ENCODE data around the gene VARS2. TPM values are rescaled to one million over a fixed set of nuclear protein-coding genes. Genes with fewer than 3 reads are reported as not detected.
"Not testable (repeated sequence)": the region's sequence is repeated elsewhere in the genome, so short reads cannot be mapped to it uniquely, and the experiment has no call there.

The VARS2 gene
- polyA plus RNA-seq, 1 of the 3 experiments (the other 2 are of a cell fraction), result 31.2 TPM

- H3K4me2 ChIP-seq; H3K27ac ChIP-seq (ENCODE audit: low read depth in 2 of 2, low read length in 1 of 2); H4K20me1 ChIP-seq (ENCODE audit: insufficient read depth); DNase-seq; H3K9ac ChIP-seq; H2AFZ ChIP-seq (ENCODE audit: low read depth); H3K9me3 ChIP-seq; H3K36me3 ChIP-seq (replicated peaks in 1 of 2; ENCODE audit: control insufficient read depth in 1 of 2, insufficient read depth in 2 of 2, low read length in 1 of 2); H3K79me2 ChIP-seq (ENCODE audit: insufficient read depth); H3K27me3 ChIP-seq (ENCODE audit: insufficient read depth); H3K9me2 ChIP-seq; H3K4me3 ChIP-seq (ENCODE audit: low read depth in 2 of 2, low read length in 1 of 2); POLR2A ChIA-PET; H3F3A ChIP-seq (replicated peaks; ENCODE audit: insufficient read depth): not testable (repeated sequence)
- 85% methylated on average over 3 of the region's 3 CpGs for WGBS (ENCODE audit: low lambda C conversion rate)
- CTCF ChIA-PET, result interaction anchor here (0.7 to 1.2 kb wide), 3 partner anchors 12 to 143 kb away, joined by 3 to 5 read pairs (median 3); no protein-coding TSS in a partner anchor
- H3K4me1 ChIP-seq (ENCODE audit: control insufficient read depth in 1 of 2, insufficient read depth in 2 of 2, low read depth in 1 of 2, low read length in 1 of 2), result peaks cover 4 to 17% of the 10 kb centered on the region in 2 experiments; a peak in 2 of 4 replicates
These were observed 40.2 kb upstream of the VARS2 start for GRCh38 chr6:30873795-30874194.

- Histone ChIP-seq H3F3A (replicated peaks; ENCODE audit: insufficient read depth) (peaks cover 8% of the 10 kb centered on the region), H3K79me2 (ENCODE audit: insufficient read depth) (no peaks in the 10 kb centered on the region), H3K36me3 (replicated peaks in 1 of 2; ENCODE audit: control insufficient read depth in 1 of 2, insufficient read depth in 2 of 2, low read length in 1 of 2) (no peaks in the 10 kb centered on the region), H3K4me2 (no peak overlapping the region), H2AFZ (ENCODE audit: low read depth) (peak overlapping the region; percentile 63; the same call in 1 of the 2 replicates), H3K27ac (ENCODE audit: low read depth in 2 of 2, low read length in 1 of 2) (peak overlapping the region; percentile 40 to 87; a peak in 3 of 4 replicates), H3K4me1 (ENCODE audit: control insufficient read depth in 1 of 2, insufficient read depth in 2 of 2, low read depth in 1 of 2, low read length in 1 of 2) (peaks cover 4 to 17% of the 10 kb centered on the region in 2 experiments; a peak in 2 of 4 replicates), H3K9me2 (no peaks in the 10 kb centered on the region), H3K4me3 (ENCODE audit: low read depth in 2 of 2, low read length in 1 of 2) (no peak overlapping the region), H3K9ac (peak overlapping the region; percentile 34; the same call in 1 of the 2 replicates), H4K20me1 (ENCODE audit: insufficient read depth) (no peaks in the 10 kb centered on the region), H3K9me3 (0 out of 2 replicates have a peak, but pooled peaks cover 6% of the 10 kb centered on the region), H3K27me3 (ENCODE audit: insufficient read depth) (no peaks in the 10 kb centered on the region)
- CTCF ChIA-PET, result interaction anchor here (0.7 to 1.6 kb wide), 4 partner anchors 20 to 212 kb away, joined by 3 to 6 read pairs (median 4); no protein-coding TSS in a partner anchor
- TF ChIP-seq MEF2A (IDR thresholded peaks at IDR 0.05; ENCODE audit: borderline replicate concordance, low read depth), result no peak
- no peak for TF ChIP-seq ELF1 (IDR thresholded peaks at IDR 0.05)
- TF ChIP-seq CTCF (IDR thresholded peaks at IDR 0.05), result no peak
- TF ChIP-seq EP300 (IDR thresholded peaks at IDR 0.05; ENCODE audit: borderline replicate concordance in 1 of 2, low read depth in 1 of 2, low read length in 1 of 2), result no peak
- TF ChIP-seq SIN3A (IDR thresholded peaks at IDR 0.05; ENCODE audit: borderline replicate concordance, low read depth, low read length), result no peak
- no peak for TF ChIP-seq RCOR1 (IDR thresholded peaks at IDR 0.05; ENCODE audit: low read length)
- TF ChIP-seq FOXM1 (IDR thresholded peaks at IDR 0.05; ENCODE audit: low read depth), result no peak
- POLR2A ChIA-PET, result no interaction called here
- DNase-seq, result no peak
- 86% methylated on average over 15 of the region's 18 CpGs for WGBS (ENCODE audit: low lambda C conversion rate)
These were observed 38.6 kb upstream of the VARS2 start for GRCh38 chr6:30875244-30876038.
